HCT116 (cell line): Measurements from ENCODE around the gene PTPN1. TPM values are rescaled to one million over a fixed set of nuclear protein-coding genes. Genes with fewer than 3 reads are reported as not detected.

Source experiments
- ATAC-seq: fragments of 200-7000 bp; cut with Tn5 transposase; 2 replicates; pipeline ENCODE4 v1.9.1; 2020; ENCODE audit warnings: mild to moderate bottlenecking, moderate library complexity
- BruUV-seq: library from RNA; stranded (reverse); fragments of 400-500 nt; replicated peaks from 2 replicates; lab custom pipeline; 2021; lab: Mats Ljungman, UMichigan
- CTCF ChIA-PET: fragments of 300-600 bp; sonication (Branson Sonifier 250); formaldehyde crosslinking; loops from one replicate; lab custom pipeline; 2021; ENCODE audit warnings: antibody characterized with exemption; lab: Charles Lee
- POLR2A ChIA-PET: fragments of 300-600, 350-600 bp; sonication (Branson Sonifier 250); formaldehyde crosslinking; loops from one replicate; lab custom pipeline; 2021; ENCODE audit warnings: antibody characterized with exemption; lab: Charles Lee
- RAD21 ChIA-PET, 2 experiments: fragments of 300-600 bp; sonication (Branson Sonifier 250); formaldehyde crosslinking; loops; one replicate each; lab custom pipeline; 2023; ENCODE audit warnings: low total read pairs in 2 of 2; ENCODE audit not compliant: uncharacterized antibody in 2 of 2, unreplicated experiment in 2 of 2, low non-redundant PET in 1 of 2; lab: Charles Lee
- DNase-seq: peaks from one replicate; pipeline ENCODE4 v3.0.0-alpha.2; 2010; ENCODE audit warnings: low read depth, low spot score
- H2AFZ ChIP-seq: fragments of 200-600 bp; shearing (Covaris generic), sonication (generic); 2 replicates; pipeline ENCODE4 v1.6.1; 2017; ENCODE audit warnings: low read depth, mixed run types, mixed read lengths, antibody characterized with exemption, low read length; ENCODE audit not compliant: poor library complexity, severe bottlenecking
- H3K27ac ChIP-seq: 2 replicates; pipeline ENCODE4 v1.5.1; 2012; ENCODE audit warnings: low read depth, low read length
- H3K27me3 ChIP-seq: fragments of 200-600 bp; sonication (generic); 2 replicates; pipeline ENCODE4 v1.6.1; 2016; ENCODE audit warnings: mixed run types, low read length, mixed read lengths; ENCODE audit not compliant: insufficient read depth
- H3K36me3 ChIP-seq, 2 experiments: fragments of 200-500 bp in 1 of 2; fragments of 200-600 bp in 1 of 2; sonication (Bioruptor generic) in 1 of 2; sonication (generic) in 1 of 2; 2 replicates each; pipeline versions ENCODE4 v1.5.1 to v1.6.1; 2014 to 2016; ENCODE audit warnings: low read length in 2 of 2, inconsistent platforms in 1 of 2, mixed read lengths in 1 of 2, mixed run types in 1 of 2; ENCODE audit not compliant: insufficient read depth in 2 of 2, control insufficient read depth in 1 of 2
- H3K4me1 ChIP-seq, 2 experiments: fragments of 200-600 bp in 1 of 2; sonication (generic) in 1 of 2; 2 replicates each; pipeline versions ENCODE4 v1.5.1 to v1.6.1; 2012 to 2017; ENCODE audit warnings: low read length in 2 of 2, inconsistent platforms in 1 of 2, mild to moderate bottlenecking in 1 of 2, mixed read lengths in 1 of 2, mixed run types in 1 of 2, moderate library complexity in 1 of 2; ENCODE audit not compliant: insufficient read depth in 2 of 2, control insufficient read depth in 1 of 2
- H3K4me2 ChIP-seq: fragments of 200-600 bp; sonication (generic); 2 replicates; pipeline ENCODE4 v1.6.1; 2017; ENCODE audit warnings: mixed run types, low read length, mixed read lengths
- H3K4me3 ChIP-seq, 2 experiments: fragments of 200-600 bp in 1 of 2; sonication (generic) in 1 of 2; replicated peaks in 1 of 2; 2 replicates each; pipeline ENCODE4 v1.5.1; 2011 to 2016; ENCODE audit warnings: low read length in 2 of 2, control low read depth in 1 of 2, low read depth in 1 of 2, mild to moderate bottlenecking in 1 of 2, mixed read lengths in 1 of 2, mixed run types in 1 of 2
- H3K79me2 ChIP-seq: fragments of 200-600 bp; sonication (generic); 2 replicates; pipeline ENCODE4 v1.6.1; 2017; ENCODE audit warnings: mild to moderate bottlenecking, mixed run types, low read length, moderate library complexity, mixed read lengths; ENCODE audit not compliant: insufficient read depth
- H3K9ac ChIP-seq: fragments of 200-600 bp; sonication (generic); 2 replicates; pipeline ENCODE4 v1.6.1; 2016; ENCODE audit warnings: low read length, mixed read lengths
- H3K9me2 ChIP-seq: fragments of 200-600 bp; sonication (generic), shearing (Covaris generic); 2 replicates; pipeline ENCODE4 v1.6.1; 2017; ENCODE audit warnings: mixed run types, mild to moderate bottlenecking, moderate library complexity; ENCODE audit not compliant: insufficient read depth
- H3K9me3 ChIP-seq, 2 experiments: fragments of 200-500 bp in 1 of 2; fragments of 200-600 bp in 1 of 2; sonication (Bioruptor generic) in 1 of 2; sonication (generic) in 1 of 2; 2 replicates each; pipeline ENCODE4 v1.6.1; 2014 to 2017; ENCODE audit warnings: low read length in 2 of 2, mixed read lengths in 2 of 2, inconsistent platforms in 1 of 2, low read depth in 1 of 2, mild to moderate bottlenecking in 1 of 2, mixed run types in 1 of 2, moderate library complexity in 1 of 2; ENCODE audit not compliant: control insufficient read depth in 1 of 2, insufficient read depth in 1 of 2
- H4K20me1 ChIP-seq: fragments of 200-600 bp; sonication (generic), shearing (Covaris generic); 2 replicates; pipeline ENCODE4 v1.6.1; 2017; ENCODE audit warnings: mixed run types, mild to moderate bottlenecking, moderate library complexity; ENCODE audit not compliant: insufficient read depth
- CTCF ChIP-seq, 3 experiments: fragments of 200-600 bp in 1 of 3; sonication (generic) in 1 of 3; IDR thresholded peaks in 2 of 3; conservative IDR thresholded peaks in 1 of 3; 2 replicates each; pipeline ENCODE4 v1.5.1; 2012 to 2017; ENCODE audit warnings: low read depth in 2 of 3, low read length in 2 of 3, antibody characterized with exemption in 1 of 3, borderline replicate concordance in 1 of 3, control low read depth in 1 of 3, mild to moderate bottlenecking in 1 of 3, mixed read lengths in 1 of 3, mixed run types in 1 of 3, moderate library complexity in 1 of 3; ENCODE audit not compliant: insufficient read depth in 1 of 3
- JUND ChIP-seq: IDR thresholded peaks from 2 replicates; pipeline ENCODE4 v1.6.1; 2012
- POLR2A ChIP-seq: IDR thresholded peaks from 2 replicates; pipeline ENCODE4 v1.7.0; 2011; ENCODE audit warnings: borderline replicate concordance; ENCODE audit not compliant: insufficient read depth, insufficient read length; ENCODE audit errors: extremely low read depth
- RAD21 ChIP-seq: IDR thresholded peaks from 2 replicates; pipeline ENCODE4 v1.6.1; 2012; ENCODE audit warnings: low read depth, mild to moderate bottlenecking
- SP1 ChIP-seq: IDR thresholded peaks from 2 replicates; pipeline ENCODE4 v1.6.1; 2012; ENCODE audit warnings: low read depth
- TCF7L2 ChIP-seq: IDR thresholded peaks from 2 replicates; pipeline ENCODE4 v1.7.0; 2011; ENCODE audit warnings: borderline replicate concordance, inconsistent platforms; ENCODE audit not compliant: insufficient read depth, insufficient read length; ENCODE audit errors: extremely low read depth
- intact Hi-C: fragments of 100-400 bp; cut with micrococcal nuclease; formaldehyde crosslinking; loops from 2 replicates; pipeline ENCODE4 v1.10.0; 2022
- total RNA-seq: library from RNA; stranded (reverse); gene quantifications from one replicate; pipeline ENCODE4 v1.2.1, GENCODE V29; 2021; ENCODE audit not compliant: unreplicated experiment

PTPN1 gene
- total RNA-seq, 1 experiment from 2014 or later = 47.5 TPM

- H2AFZ ChIP-seq = no peak overlapping the region
- intact Hi-C loops = no loop called here
- BruUV-seq = no TSS peak
- ChIA-PET POLR2A (interaction anchor here (1.2 to 1.3 kb wide), 2 partner anchors 8 to 9 kb away, joined by 3 read pairs; partner anchors contain the start of gene PTPN1), CTCF (no interaction called here), RAD21 (no interaction called here)
- DNase-seq (no peak), ATAC-seq (no peak)
- TF ChIP-seq POLR2A = no peak
- no peak for TF ChIP-seq JUND
- no peak for TF ChIP-seq TCF7L2
- H3K9ac ChIP-seq = no peak overlapping the region
- H3K27ac ChIP-seq = no peak overlapping the region
- H3K36me3 ChIP-seq = no peaks in the 10 kb centered on the region
- no peaks in the 10 kb centered on the region for H3K79me2 ChIP-seq
- H3K27me3 ChIP-seq = no peaks in the 10 kb centered on the region
- H3K9me3 ChIP-seq = no peaks in the 10 kb centered on the region
- H3K4me3 ChIP-seq = no peak overlapping the region
- no peaks in the 10 kb centered on the region for H3K9me2 ChIP-seq
- peaks cover 5 to 40% of the 10 kb centered on the region in 2 experiments for H3K4me1 ChIP-seq
- H4K20me1 ChIP-seq = no peaks in the 10 kb centered on the region
- no peak overlapping the region for H3K4me2 ChIP-seq
These were observed 8.0 kb upstream of the PTPN1 start for GRCh38 chr20:50501972-50502745.

- no TSS peak for BruUV-seq
- CTCF ChIA-PET = interaction anchor here (0.6 to 0.8 kb wide), 3 partner anchors 69 to 284 kb away, joined by 3 read pairs; no protein-coding TSS in a partner anchor
- peak overlapping the region; percentile 47 for H2AFZ ChIP-seq
These were observed 5.9 kb upstream of the PTPN1 start for GRCh38 chr20:50504231-50504823.

More at GRCh38 chr20:50504231-50504823, 5.9 kb upstream of the PTPN1 start:
- H3K27me3 ChIP-seq = no peaks in the 10 kb centered on the region
- no peak overlapping the region for H3K9ac ChIP-seq
- H3K4me1 ChIP-seq = peaks cover 6 to 33% of the 10 kb centered on the region in 2 experiments
- POLR2A ChIA-PET = no interaction called here
- H3K27ac ChIP-seq = no peak overlapping the region
- H4K20me1 ChIP-seq = no peaks in the 10 kb centered on the region
- DNase-seq (peak; percentile 16), ATAC-seq (peak; percentile 39; the same call in 1 of the 2 replicates)
- H3K9me3 ChIP-seq = no peaks in the 10 kb centered on the region
- H3K36me3 ChIP-seq = no peaks in the 10 kb centered on the region
- no peaks in the 10 kb centered on the region for H3K79me2 ChIP-seq
- H3K9me2 ChIP-seq = no peaks in the 10 kb centered on the region
- TF ChIP-seq CTCF (IDR thresholded peaks at IDR 0.05 in 2 of 3, conservative IDR thresholded peaks at IDR 0.05 in 1 of 3; ENCODE audit: borderline replicate concordance in 1 of 3, insufficient read depth in 1 of 3, low read depth in 2 of 3, low read length in 2 of 3) (peak; percentile 9 to 45 (median 11); a peak in 2 of 6 replicates), RAD21 (peak; percentile 66), SP1 (no peak)
- TF ChIP-seq, all 23 proteins: peak for 2
- Histone ChIP-seq H3K4me2 (no peak overlapping the region), H3K4me3 (no peak overlapping the region)
- intact Hi-C loops = loop anchor here (1.0 kb wide), 1 partner anchor 72 kb away; no protein-coding TSS in a partner anchor
- RAD21 ChIA-PET = no interaction called here
